Esophagus squamous epithelium (tissue), 5 donors: ENCODE results near the gene SEC31B. TPM values are rescaled to one million over a fixed set of nuclear protein-coding genes. Genes with fewer than 3 reads are reported as not detected.

ENCODE experiments used
- DNase-seq: peaks from one replicate; lab custom pipeline; 2025; lab: John Stamatoyannopoulos, UW
- H3K27ac ChIP-seq, 4 donors: fragments of 200-600 bp; sonication (generic); one replicate each; pipeline ENCODE4 v1.5.1; 2016 to 2019; ENCODE audit warnings: mild to moderate bottlenecking in 1 of 4
- H3K27me3 ChIP-seq, 4 donors: fragments of 200-600 bp; sonication (generic); 1 replicate in 3 of 4; 2 replicates in 1 of 4; pipeline versions ENCODE4 v1.5.1 to v1.6.0; 2017 to 2021; ENCODE audit warnings: antibody characterized with exemption in 1 of 4
- H3K36me3 ChIP-seq, 3 donors: fragments of 200-600 bp; sonication (generic); one replicate each; pipeline ENCODE4 v1.5.1; 2016 to 2019
- H3K4me1 ChIP-seq, 3 donors: fragments of 200-600 bp; sonication (generic); one replicate each; pipeline ENCODE4 v1.5.1; 2017 to 2019
- H3K4me3 ChIP-seq, 4 donors: fragments of 200-600 bp; sonication (generic); 1 replicate in 3 of 4; 2 replicates in 1 of 4; pipeline ENCODE4 v1.5.1; 2016 to 2019; ENCODE audit warnings: mild to moderate bottlenecking in 2 of 4, moderate library complexity in 1 of 4
- H3K9me3 ChIP-seq, 3 donors: fragments of 200-600 bp; sonication (generic); one replicate each; pipeline ENCODE4 v1.5.1; 2016 to 2019
- CTCF ChIP-seq, 6 experiments: fragments of 450-650 bp in 4 of 6; fragments of 200-600 bp in 2 of 6; sonication (generic) in 2 of 6; IDR thresholded peaks; one replicate each; pipeline ENCODE4 v1.5.1; 2016 to 2019; ENCODE audit warnings: antibody characterized with exemption in 6 of 6, mild to moderate bottlenecking in 4 of 6, moderate library complexity in 4 of 6
- POLR2A ChIP-seq, 4 donors: fragments of 450-650 bp; IDR thresholded peaks; one replicate each; pipeline ENCODE4 v1.6.1; 2017; ENCODE audit warnings: antibody characterized with exemption in 4 of 4, mild to moderate bottlenecking in 4 of 4, moderate library complexity in 3 of 4
- WGBS, 2 donors: methylation state at CpG; one replicate each; pipeline ENCODE4 v1.1.5; 2018; 5-methylcytosine and 5-hydroxymethylcytosine counted together
- intact Hi-C: fragments of 100-400 bp; cut with DNase I; formaldehyde crosslinking; loops from one replicate; pipeline ENCODE4 v1.15.0; 2022
- total RNA-seq, 4 donors: library from RNA; depleted of rRNA; stranded (reverse); fragments of >200 nt; gene quantifications; one replicate each; pipeline ENCODE4 v1.1.0, GENCODE V29; 2016
- donor health status: DM: yes; HTN: yes; CAD: no.

Gene SEC31B
- total RNA-seq, 4 donors from 2014 or later = 0.85 to 7.1 (median 2.5) TPM

GRCh38 chr10:100566561-100566960, 46.9 kb upstream of the SEC31B start:
- no peak for TF ChIP-seq POLR2A (IDR thresholded peaks at IDR 0.05)
- Histone ChIP-seq H3K36me3 (no peaks in the 10 kb centered on the region), H3K4me3 (no peak overlapping the region), H3K27me3 (peaks cover 0 to 100% (median 16%) of the 10 kb centered on the region in 4 donors), H3K9me3 (peaks cover 0 to 6% (median 0%) of the 10 kb centered on the region in 3 donors), H3K4me1 (peaks cover 8 to 14% (median 8%) of the 10 kb centered on the region in 3 donors), H3K27ac (no peak overlapping the region)
- intact Hi-C loops = no loop called here
- 48 to 49% methylated on average over 3 of the region's 3 CpGs for whole genome bisulfite sequencing, 2 donors
- no peak for DNase-seq

- 58 to 75% methylated on average over 7 to 8 of the region's 9 CpGs for WGBS, 2 donors
- Histone ChIP-seq H3K9me3 (peaks cover 0 to 6% (median 0%) of the 10 kb centered on the region in 3 donors), H3K4me1 (peaks cover 8 to 16% (median 8%) of the 10 kb centered on the region in 3 donors), H3K4me3 (no peak overlapping the region), H3K27ac (no peak overlapping the region), H3K27me3 (peaks cover 0 to 99% (median 13%) of the 10 kb centered on the region in 4 donors), H3K36me3 (no peaks in the 10 kb centered on the region)
- no peak for DNase-seq
- intact Hi-C loops = no loop called here
- no peak for TF ChIP-seq CTCF (IDR thresholded peaks at IDR 0.05)
- no peak for TF ChIP-seq POLR2A (IDR thresholded peaks at IDR 0.05)
Observed at GRCh38 chr10:100565206-100565985, 45.7 kb upstream of the SEC31B start.

GRCh38 chr10:100562008-100562672, 42.5 kb upstream of the SEC31B start:
- Histone ChIP-seq H3K27me3 (peaks cover 0 to 66% (median 9%) of the 10 kb centered on the region in 4 donors), H3K4me3 (peak overlapping the region in 1 of 4 donors; percentile 32)
- intact Hi-C loops = no loop called here

GRCh38 chr10:100561005-100561404, 41.3 kb upstream of the SEC31B start:
- Histone ChIP-seq H3K36me3 (peaks cover 0 to 37% (median 0%) of the 10 kb centered on the region in 3 donors), H3K27me3 (peaks cover 0 to 55% (median 9%) of the 10 kb centered on the region in 4 donors), H3K4me1 (peaks cover 8 to 16% (median 8%) of the 10 kb centered on the region in 3 donors), H3K27ac (no peak overlapping the region), H3K9me3 (peaks cover 0 to 6% (median 0%) of the 10 kb centered on the region in 3 donors), H3K4me3 (no peak overlapping the region)
- DNase-seq = no peak
- intact Hi-C loops = no loop called here
- TF ChIP-seq CTCF (IDR thresholded peaks at IDR 0.05) (no peak), POLR2A (IDR thresholded peaks at IDR 0.05) (no peak)
- WGBS, 2 donors = 42 to 59% methylated on average over 2 of the region's 2 CpGs

More at GRCh38 chr10:100562008-100562672, 42.5 kb upstream of the SEC31B start:
- 47% methylated on average over 21 of the region's 62 CpGs; no CpG with 5 or more reads in 1 of the 2 donors for WGBS, 2 donors
- TF ChIP-seq POLR2A (IDR thresholded peaks at IDR 0.05) (no peak), CTCF (IDR thresholded peaks at IDR 0.05) (peak; percentile 42 to 89 (median 68))
- DNase-seq = no peak
- Histone ChIP-seq H3K36me3 (peaks cover 0 to 26% (median 0%) of the 10 kb centered on the region in 3 donors), H3K9me3 (peaks cover 0 to 6% (median 0%) of the 10 kb centered on the region in 3 donors), H3K4me1 (peaks cover 8 to 16% (median 8%) of the 10 kb centered on the region in 3 donors), H3K27ac (no peak overlapping the region)

GRCh38 chr10:100560248-100560647, 40.6 kb upstream of the SEC31B start:
- H3K27ac ChIP-seq = no peak overlapping the region
- H3K27me3 ChIP-seq = peaks cover 0 to 47% (median 9%) of the 10 kb centered on the region in 4 donors
- H3K4me3 ChIP-seq = no peak overlapping the region
- peaks cover 8 to 16% (median 8%) of the 10 kb centered on the region in 3 donors for H3K4me1 ChIP-seq
- no peak for TF ChIP-seq POLR2A (IDR thresholded peaks at IDR 0.05)
- TF ChIP-seq CTCF (IDR thresholded peaks at IDR 0.05) = no peak
- H3K9me3 ChIP-seq = peaks cover 0 to 6% (median 0%) of the 10 kb centered on the region in 3 donors
- intact Hi-C loops = no loop called here
- peaks cover 0 to 44% (median 0%) of the 10 kb centered on the region in 3 donors for H3K36me3 ChIP-seq
- no peak for DNase-seq
- 83 to 100% methylated on average over 1 of the region's 1 CpG for WGBS, 2 donors
